RWPE1 (cell line): Measurements from ENCODE around the gene DNAH5.

Experiments used
- CTCF ChIA-PET: fragments of 350-600 bp; sonication (Branson Sonifier 250); formaldehyde crosslinking; extraction: SDS; loops from one replicate; lab custom pipeline; 2021; lab: Yijun Ruan, JAX
- POLR2A ChIA-PET: fragments of 400-600 bp; formaldehyde crosslinking; extraction: SDS; loops from one replicate; lab custom pipeline; 2020; ENCODE audit warnings: antibody characterized with exemption; ENCODE audit not compliant: low non-redundant PET; lab: Yijun Ruan, JAX
- DNase-seq: peaks from one replicate; pipeline ENCODE4 v3.0.0; 2012; ENCODE audit warnings: low spot score
- H3K27ac ChIP-seq: fragments of 450-650 bp; 2 replicates; pipeline ENCODE4 v1.5.1; 2017
- CTCF ChIP-seq: fragments of 450-650 bp; conservative IDR thresholded peaks from 2 replicates; pipeline ENCODE4 v1.5.1; 2017; ENCODE audit warnings: low read depth, mild to moderate bottlenecking

The DNAH5 gene

DNA sequence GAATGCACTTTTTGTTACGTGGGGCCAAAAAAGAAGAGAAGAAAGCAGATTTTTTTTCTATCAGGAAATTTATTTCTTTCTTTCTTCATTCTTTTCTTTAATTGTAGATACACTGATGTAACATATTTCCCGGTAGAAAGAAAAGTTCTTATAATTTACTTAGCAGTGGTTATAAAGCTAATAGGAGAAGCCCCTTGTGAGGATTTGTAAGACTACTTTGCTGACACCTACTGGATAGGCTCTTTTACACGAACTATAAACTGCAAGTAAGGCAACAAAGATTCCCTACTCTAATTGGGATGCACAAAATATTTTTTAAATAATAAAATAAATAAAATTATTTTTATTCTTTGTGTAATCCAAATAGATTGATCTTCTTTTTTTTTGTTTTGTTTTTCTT, 284.4 kb downstream of the DNAH5 start:
- DNase-seq = no peak
- ChIA-PET CTCF (interaction anchor here (0.6 kb wide), 3 partner anchors 335 to 937 kb away, joined by 4 to 6 read pairs (median 4); no protein-coding TSS in a partner anchor), POLR2A (no interaction called here)
- no peak for TF ChIP-seq CTCF
- H3K27ac ChIP-seq = no peak overlapping the region

GRCh38 chr5:13659391-13659790, 285.1 kb downstream of the DNAH5 start:
- ChIA-PET POLR2A (no interaction called here), CTCF (interaction anchor here (0.6 kb wide), 1 partner anchor 936 kb away, joined by 6 read pairs; no protein-coding TSS in a partner anchor)
- H3K27ac ChIP-seq = no peak overlapping the region
- DNase-seq = no peak
- TF ChIP-seq CTCF = no peak

DNA sequence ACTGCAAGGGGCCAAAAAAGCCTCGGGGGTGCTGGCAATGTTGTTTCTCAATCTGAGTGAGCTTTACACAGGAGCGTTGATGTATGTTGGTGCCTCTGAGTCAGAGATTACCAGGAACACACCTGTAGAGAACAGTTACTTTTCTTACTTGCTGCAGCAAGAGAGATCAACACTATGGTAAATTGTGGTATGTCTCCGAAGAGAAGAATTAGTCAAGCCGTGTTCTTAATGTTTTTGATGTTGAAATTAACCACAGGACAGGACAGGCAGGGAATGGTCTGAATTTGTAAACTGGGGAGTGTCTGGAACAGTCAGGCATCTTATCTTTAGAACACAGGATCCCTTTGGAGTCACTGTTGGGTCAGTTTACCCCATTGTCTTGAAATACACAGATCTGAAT, 285.7 kb downstream of the DNAH5 start:
- no peak overlapping the region for H3K27ac ChIP-seq
- CTCF ChIA-PET = no interaction called here
- POLR2A ChIA-PET = no interaction called here
- peak; percentile 63 for DNase-seq
- no peak for TF ChIP-seq CTCF

- H3K27ac ChIP-seq = no peak overlapping the region
- ChIA-PET POLR2A (no interaction called here), CTCF (no interaction called here)
- no peak for DNase-seq
- TF ChIP-seq CTCF = no peak
Observed at GRCh38 chr5:13658152-13658551, 286.3 kb downstream of the DNAH5 start.

GRCh38 chr5:13653709-13654108, 290.8 kb downstream of the DNAH5 start:
- POLR2A ChIA-PET = no interaction called here
- peak; percentile 17 for DNase-seq
- CTCF ChIA-PET = no interaction called here
- no peak for TF ChIP-seq CTCF
- no peak overlapping the region for H3K27ac ChIP-seq

DNA sequence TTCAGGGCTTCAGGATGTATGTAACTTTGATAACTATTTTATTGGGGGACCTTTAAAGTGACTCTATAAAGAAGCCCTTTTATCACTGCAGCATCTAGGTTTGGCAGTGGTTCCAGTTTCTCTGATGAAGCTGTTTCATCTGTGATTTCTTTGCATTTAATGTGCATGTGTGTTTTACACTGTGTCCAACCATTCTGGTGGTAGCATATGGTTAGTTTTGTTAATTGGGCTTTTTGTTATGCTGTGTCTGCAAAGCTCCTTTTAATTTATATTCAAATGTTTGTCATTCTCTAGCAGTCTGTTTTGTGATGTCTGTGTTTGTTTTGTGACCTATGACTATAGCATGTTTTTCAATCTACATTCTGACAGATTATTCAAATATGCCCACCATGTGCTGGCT, 294.8 kb downstream of the DNAH5 start:
- no peak for DNase-seq
- H3K27ac ChIP-seq = no peak overlapping the region
- ChIA-PET POLR2A (no interaction called here), CTCF (no interaction called here)
- TF ChIP-seq CTCF = no peak

- CTCF ChIA-PET = no interaction called here
Observed at GRCh38 chr5:13648822-13649221, 295.7 kb downstream of the DNAH5 start.

More at GRCh38 chr5:13648822-13649221, 295.7 kb downstream of the DNAH5 start:
- POLR2A ChIA-PET = no interaction called here
- TF ChIP-seq CTCF = no peak
- no peak for DNase-seq
- no peak overlapping the region for H3K27ac ChIP-seq
